HCT116 (cell line): ENCODE measurements around the gene SH2B3.

Experiments
- CTCF ChIP-seq, 3 experiments: fragments of 200-600 bp in 1 of 3; sonication (generic) in 1 of 3; IDR thresholded peaks in 2 of 3; conservative IDR thresholded peaks in 1 of 3; 2 replicates each; pipeline ENCODE4 v1.5.1; 2012 to 2017; ENCODE audit warnings: low read depth in 2 of 3, low read length in 2 of 3, antibody characterized with exemption in 1 of 3, borderline replicate concordance in 1 of 3, control low read depth in 1 of 3, mild to moderate bottlenecking in 1 of 3, mixed read lengths in 1 of 3, mixed run types in 1 of 3, moderate library complexity in 1 of 3; ENCODE audit not compliant: insufficient read depth in 1 of 3
- EGR1 ChIP-seq: IDR thresholded peaks from 2 replicates; pipeline ENCODE4 v1.6.1; 2012; ENCODE audit warnings: low read depth
- EZH2 ChIP-seq: fragments of 200-600 bp; sonication (generic); IDR thresholded peaks from 2 replicates; pipeline ENCODE4 v1.6.1; 2017; ENCODE audit warnings: antibody characterized with exemption, mixed run types
- JUND ChIP-seq: IDR thresholded peaks from 2 replicates; pipeline ENCODE4 v1.6.1; 2012
- MAX ChIP-seq: IDR thresholded peaks from 2 replicates; pipeline ENCODE4 v1.6.1; 2012
- POLR2A ChIP-seq: IDR thresholded peaks from 2 replicates; pipeline ENCODE4 v1.7.0; 2011; ENCODE audit warnings: borderline replicate concordance; ENCODE audit not compliant: insufficient read depth, insufficient read length; ENCODE audit errors: extremely low read depth
- POLR2AphosphoS5 ChIP-seq: IDR thresholded peaks from 2 replicates; pipeline ENCODE4 v1.6.1; 2011; ENCODE audit warnings: mild to moderate bottlenecking, low read depth, low read length, moderate library complexity
- RAD21 ChIP-seq: IDR thresholded peaks from 2 replicates; pipeline ENCODE4 v1.6.1; 2012; ENCODE audit warnings: low read depth, mild to moderate bottlenecking
- REST ChIP-seq: IDR thresholded peaks from 2 replicates; pipeline ENCODE4 v1.6.1; 2012; ENCODE audit warnings: low read depth
- SIN3A ChIP-seq: IDR thresholded peaks from 2 replicates; pipeline ENCODE4 v1.6.1; 2012; ENCODE audit warnings: low read depth
- SP1 ChIP-seq: IDR thresholded peaks from 2 replicates; pipeline ENCODE4 v1.6.1; 2012; ENCODE audit warnings: low read depth
- TCF7L2 ChIP-seq: IDR thresholded peaks from 2 replicates; pipeline ENCODE4 v1.7.0; 2011; ENCODE audit warnings: borderline replicate concordance, inconsistent platforms; ENCODE audit not compliant: insufficient read depth, insufficient read length; ENCODE audit errors: extremely low read depth
- ZNF274 ChIP-seq: fragments of 200-500 bp; sonication (Bioruptor generic); IDR thresholded peaks from 2 replicates; pipeline ENCODE4 v1.6.1; 2014; ENCODE audit warnings: mild to moderate bottlenecking, low read depth, low read length, inconsistent platforms

- no peak for TF ChIP-seq CTCF (IDR thresholded peaks at IDR 0.05 in 2 of 3, conservative IDR thresholded peaks at IDR 0.05 in 1 of 3; ENCODE audit: borderline replicate concordance in 1 of 3, insufficient read depth in 1 of 3, low read depth in 2 of 3, low read length in 2 of 3)
- no peak for TF ChIP-seq POLR2A
- no peak for TF ChIP-seq RAD21
- no peak for TF ChIP-seq POLR2AphosphoS5
- no peak for TF ChIP-seq JUND
- no peak for TF ChIP-seq SIN3A
- TF ChIP-seq REST, result no peak
- no peak for TF ChIP-seq EZH2
- TF ChIP-seq ZNF274, result no peak
- no peak for TF ChIP-seq MAX
- TF ChIP-seq EGR1, result no peak
- no peak for TF ChIP-seq SP1
- no peak for TF ChIP-seq TCF7L2
These were observed 20.8 kb downstream of the SH2B3 start for GRCh38 chr12:111426344-111427185.
